Measurements from ENCODE around the gene LSM14A.
"Not testable (repeated sequence)": the region's sequence is repeated elsewhere in the genome, so short reads cannot be mapped to it uniquely, and the experiment has no call there.

The LSM14A gene

GRCh38 chr19:34193439-34193838 is 21.1 kb downstream of the LSM14A start:
- no peak for DNase-seq

GRCh38 chr19:34193876-34194275 is 21.6 kb downstream of the LSM14A start:
- no peak for DNase-seq

GRCh38 chr19:34201133-34201532 is 28.8 kb downstream of the LSM14A start:
- DNase-seq = no peak

GRCh38 chr19:34205324-34205723 is 33.0 kb downstream of the LSM14A start:
- DNase-seq = not testable (repeated sequence)

GRCh38 chr19:34208291-34208884 is 36.1 kb downstream of the LSM14A start:
- DNase-seq = no peak

- DNase-seq = no peak
Observed at GRCh38 chr19:34209726-34210125, 37.4 kb downstream of the LSM14A start.

- DNase-seq = no peak
Observed at GRCh38 chr19:34213283-34213682, 41.0 kb downstream of the LSM14A start.

- no peak for DNase-seq
Observed at GRCh38 chr19:34214040-34214439, 41.7 kb downstream of the LSM14A start.

- no peak for DNase-seq
Observed at GRCh38 chr19:34215006-34215665, 42.8 kb downstream of the LSM14A start.

- DNase-seq = no peak
Observed at GRCh38 chr19:34215666-34216038, 43.3 kb downstream of the LSM14A start.

- not testable (repeated sequence) for DNase-seq
Observed at GRCh38 chr19:34216745-34217219, 44.5 kb downstream of the LSM14A start.

GRCh38 chr19:34217952-34218817 is 45.9 kb downstream of the LSM14A start:
- peak; percentile 35 to 45 for DNase-seq

GRCh38 chr19:34218818-34219164 is 46.5 kb downstream of the LSM14A start:
- no peak for DNase-seq

GRCh38 chr19:34220472-34221063 is 48.3 kb downstream of the LSM14A start:
- peak; percentile 52 to 59 for DNase-seq

GRCh38 chr19:34222386-34222785 is 50.1 kb downstream of the LSM14A start:
- no peak for DNase-seq

- DNase-seq = no peak
Observed at GRCh38 chr19:34224996-34225658, 52.8 kb downstream of the LSM14A start.

GRCh38 chr19:34225659-34226015 is 53.3 kb downstream of the LSM14A start:
- no peak for DNase-seq

- DNase-seq = no peak
Observed at GRCh38 chr19:34226036-34226435, 53.7 kb downstream of the LSM14A start.

- no peak for DNase-seq
Observed at GRCh38 chr19:34228347-34228746, 56.0 kb downstream of the LSM14A start.

GRCh38 chr19:34228762-34229161 is 56.5 kb downstream of the LSM14A start:
- DNase-seq = no peak

GRCh38 chr19:34229721-34230120 is 57.4 kb downstream of the LSM14A start:
- no peak for DNase-seq

GRCh38 chr19:34230820-34231219 is 58.5 kb downstream of the LSM14A start:
- DNase-seq = no peak

GRCh38 chr19:34231439-34231838 is 59.1 kb downstream of the LSM14A start:
- DNase-seq = no peak
